H9 (cell line): ENCODE data around the gene KRTAP5-6. TPM values are rescaled to one million over a fixed set of nuclear protein-coding genes. Genes with fewer than 3 reads are reported as not detected.
"Not testable (repeated sequence)": the region's sequence is repeated elsewhere in the genome, so short reads cannot be mapped to it uniquely, and the experiment has no call there.

Experiments used
- DNase-seq: peaks from one replicate; pipeline ENCODE4 v3.0.0-alpha.2; 2017
- H2AFZ ChIP-seq: one replicate; pipeline ENCODE4 v1.6.1; 2013; ENCODE audit warnings: mild to moderate bottlenecking, low read length, control low read depth, moderate library complexity
- H2AK5ac ChIP-seq: 2 replicates; pipeline ENCODE4 v1.6.1; 2013; ENCODE audit warnings: low read length, control low read depth, mixed read lengths; ENCODE audit not compliant: insufficient read length
- H2BK120ac ChIP-seq: one replicate; pipeline ENCODE4 v1.6.1; 2013; ENCODE audit warnings: low read depth, mild to moderate bottlenecking, low read length, control low read depth, inconsistent platforms; ENCODE audit not compliant: poor library complexity, severe bottlenecking
- H2BK12ac ChIP-seq: 2 replicates; pipeline ENCODE4 v1.6.1; 2013; ENCODE audit warnings: low read length, control low read depth, mixed read lengths, low read depth; ENCODE audit not compliant: insufficient read length
- H2BK15ac ChIP-seq: 2 replicates; pipeline ENCODE4 v1.6.1; 2013; ENCODE audit warnings: low read depth, low read length, control low read depth
- H2BK20ac ChIP-seq: one replicate; pipeline ENCODE4 v1.6.1; 2013; ENCODE audit warnings: low read depth, mild to moderate bottlenecking, low read length, control low read depth, inconsistent platforms; ENCODE audit not compliant: poor library complexity, severe bottlenecking
- H2BK5ac ChIP-seq: 2 replicates; pipeline ENCODE4 v1.6.1; 2013; ENCODE audit warnings: low read length, control low read depth, mixed read lengths; ENCODE audit not compliant: insufficient read length
- H3K14ac ChIP-seq: 2 replicates; pipeline ENCODE4 v1.6.1; 2013; ENCODE audit warnings: low read length, control low read depth; ENCODE audit not compliant: insufficient read depth
- H3K18ac ChIP-seq: 2 replicates; pipeline ENCODE4 v1.6.1; 2013; ENCODE audit warnings: low read depth, mild to moderate bottlenecking, mixed read lengths, low read length, control low read depth; ENCODE audit not compliant: insufficient read length
- H3K23ac ChIP-seq: 2 replicates; pipeline ENCODE4 v1.6.1; 2013; ENCODE audit warnings: low read length, control low read depth, mixed read lengths, low read depth; ENCODE audit not compliant: insufficient read length
- H3K23me2 ChIP-seq: 2 replicates; pipeline ENCODE4 v1.6.1; 2013; ENCODE audit warnings: low read depth, mild to moderate bottlenecking, mixed read lengths, low read length, control low read depth; ENCODE audit not compliant: insufficient read length, poor library complexity, severe bottlenecking
- H3K27ac ChIP-seq: 2 replicates; pipeline ENCODE4 v1.5.1; 2013; ENCODE audit warnings: low read length, control low read depth, mixed read lengths, low read depth; ENCODE audit not compliant: insufficient read length
- H3K27me3 ChIP-seq: 2 replicates; pipeline ENCODE4 v1.6.1; 2013; ENCODE audit warnings: low read length, control low read depth, inconsistent platforms; ENCODE audit not compliant: insufficient read depth
- H3K4ac ChIP-seq: 2 replicates; pipeline ENCODE4 v1.6.1; 2013; ENCODE audit warnings: low read depth, mild to moderate bottlenecking, control low read depth, inconsistent platforms, low read length, moderate library complexity
- H3K4me1 ChIP-seq: 2 replicates; pipeline ENCODE4 v1.6.1; 2013; ENCODE audit warnings: low read length, control low read depth, inconsistent platforms; ENCODE audit not compliant: insufficient read depth
- H3K4me2 ChIP-seq: 2 replicates; pipeline ENCODE4 v1.6.1; 2013; ENCODE audit warnings: low read length, control low read depth, mixed read lengths; ENCODE audit not compliant: insufficient read length, insufficient read depth
- H3K56ac ChIP-seq: 2 replicates; pipeline ENCODE4 v1.6.1; 2013; ENCODE audit warnings: low read depth, mild to moderate bottlenecking, mixed read lengths, low read length, control low read depth; ENCODE audit not compliant: insufficient read length
- H3K79me1 ChIP-seq: 2 replicates; pipeline ENCODE4 v1.6.1; 2013; ENCODE audit warnings: low read depth, mild to moderate bottlenecking, moderate library complexity, low read length, control low read depth, inconsistent platforms; ENCODE audit not compliant: insufficient read depth, poor library complexity, severe bottlenecking
- H3K79me2 ChIP-seq: 2 replicates; pipeline ENCODE4 v1.6.1; 2013; ENCODE audit warnings: low read length, control low read depth, inconsistent platforms; ENCODE audit not compliant: insufficient read depth
- H3K9ac ChIP-seq: 2 replicates; pipeline ENCODE4 v1.6.1; 2013; ENCODE audit warnings: low read length, control low read depth, mixed read lengths; ENCODE audit not compliant: insufficient read length; ENCODE audit errors: extremely low read depth
- H3K9me3 ChIP-seq: one replicate; pipeline ENCODE4 v1.6.1; 2013; ENCODE audit warnings: low read depth, low read length, inconsistent platforms; ENCODE audit not compliant: control insufficient read depth
- H3T11ph ChIP-seq: one replicate; pipeline ENCODE4 v1.6.1; 2013; ENCODE audit warnings: mild to moderate bottlenecking, low read length, control low read depth, inconsistent platforms
- H4K20me1 ChIP-seq: one replicate; pipeline ENCODE4 v1.6.1; 2013; ENCODE audit not compliant: control insufficient read depth, insufficient read length, insufficient read depth
- H4K5ac ChIP-seq: 2 replicates; pipeline ENCODE4 v1.6.1; 2013; ENCODE audit warnings: low read depth, mild to moderate bottlenecking, mixed read lengths, low read length, control low read depth; ENCODE audit not compliant: insufficient read length
- H4K8ac ChIP-seq: replicated peaks from 2 replicates; pipeline ENCODE4 v1.6.1; 2013; ENCODE audit warnings: low read length, control low read depth, mixed read lengths, low read depth; ENCODE audit not compliant: insufficient read length
- H4K91ac ChIP-seq: 2 replicates; pipeline ENCODE4 v1.6.1; 2013; ENCODE audit warnings: low read depth, mild to moderate bottlenecking, moderate library complexity, mixed read lengths, low read length, control low read depth; ENCODE audit not compliant: insufficient read length
- H3K27ac Mint-ChIP-seq, 3 experiments: 2 replicates in 2 of 3; 3 replicates in 1 of 3; pipeline ENCODE4 v1.8.0; 2020 to 2021; ENCODE audit warnings: mixed read lengths in 3 of 3, mild to moderate bottlenecking in 1 of 3, moderate library complexity in 1 of 3
- H3K27me3 Mint-ChIP-seq: 2 replicates; pipeline ENCODE4 v1.8.0; 2021; ENCODE audit warnings: low read depth, mild to moderate bottlenecking, moderate library complexity, mixed read lengths
- H3K36me3 Mint-ChIP-seq, 3 experiments: 2 replicates in 2 of 3; 3 replicates in 1 of 3; pipeline ENCODE4 v1.8.0; 2020 to 2021; ENCODE audit warnings: low read depth in 3 of 3, mixed read lengths in 3 of 3; ENCODE audit not compliant: insufficient read depth in 1 of 3
- H3K4me1 Mint-ChIP-seq, 2 experiments: 2 replicates each; pipeline ENCODE4 v1.8.0; 2020; ENCODE audit warnings: mixed read lengths in 2 of 2
- H3K4me3 Mint-ChIP-seq, 2 experiments: 2 replicates in 1 of 2; 3 replicates in 1 of 2; pipeline ENCODE4 v1.8.0; 2020 to 2021; ENCODE audit warnings: mild to moderate bottlenecking in 2 of 2, mixed read lengths in 2 of 2, moderate library complexity in 1 of 2
- H3K9me3 Mint-ChIP-seq, 2 experiments: 2 replicates in 1 of 2; 3 replicates in 1 of 2; pipeline ENCODE4 v1.8.0; 2020; ENCODE audit warnings: mild to moderate bottlenecking in 2 of 2, mixed read lengths in 2 of 2, moderate library complexity in 1 of 2
- WGBS: extraction: QIAGEN DNeasy Blood & Tissue Kit; methylation state at CpG from one replicate; pipeline ENCODE4 v1.1.7; 2013; ENCODE audit warnings: missing lambda C conversion rate, low lambda C conversion rate, mixed read lengths; ENCODE audit not compliant: insufficient read length; ENCODE audit errors: extremely low coverage; 5-methylcytosine and 5-hydroxymethylcytosine counted together
- total RNA-seq: library from RNA; stranded (reverse); gene quantifications from 2 replicates; pipeline ENCODE4 v1.2.1, GENCODE V29; 2021

Gene KRTAP5-6
- total RNA-seq, 1 experiment from 2014 or later = not detected

GRCh38 chr11:1689250-1690166, 7.5 kb upstream of the KRTAP5-6 start:
- DNase-seq, H3K4me1 ChIP-seq, H3K23me2 ChIP-seq, H4K5ac ChIP-seq, H3K4ac ChIP-seq, H3K79me1 ChIP-seq, H2AK5ac ChIP-seq, H3K27me3 ChIP-seq, H2BK20ac ChIP-seq, H4K91ac ChIP-seq, H3K9me3 ChIP-seq, H2BK15ac ChIP-seq, H4K20me1 ChIP-seq, H3K9me3 Mint-ChIP-seq, H3K36me3 Mint-ChIP-seq, H3T11ph ChIP-seq, H2BK120ac ChIP-seq, H3K18ac ChIP-seq, H2BK12ac ChIP-seq, H2BK5ac ChIP-seq, H3K79me2 ChIP-seq, H2AFZ ChIP-seq, H3K27ac Mint-ChIP-seq, H3K14ac ChIP-seq, H3K9ac ChIP-seq, H3K4me2 ChIP-seq, H3K56ac ChIP-seq, H3K23ac ChIP-seq, H3K4me3 Mint-ChIP-seq, H3K27ac ChIP-seq, H4K8ac ChIP-seq: not testable (repeated sequence)
- peaks cover 10 to 16% of the 10 kb centered on the region in 2 experiments for H3K4me1 Mint-ChIP-seq
- peaks cover 43% of the 10 kb centered on the region for H3K27me3 Mint-ChIP-seq
- no CpG with 5 or more reads among the region's 32 CpGs for WGBS
